Fibroblast of lung (primary cell): ENCODE data around the gene GOLGA6L2. TPM values are rescaled to one million over a fixed set of nuclear protein-coding genes. Genes with fewer than 3 reads are reported as not detected.
"Not testable (repeated sequence)": the region's sequence is repeated elsewhere in the genome, so short reads cannot be mapped to it uniquely, and the experiment has no call there.

Source experiments
- DNase-seq, 2 donors: peaks; one replicate each; pipeline versions ENCODE4 v3.0.0 to v3.0.0-alpha.2; 2010; ENCODE audit warnings: low read depth in 2 of 2
- H2AFZ ChIP-seq: 2 replicates; pipeline ENCODE4 v1.5.1; 2012; ENCODE audit warnings: low read length, control low read depth, inconsistent platforms
- H3K27ac ChIP-seq: 2 replicates; pipeline ENCODE4 v1.5.1; 2011; ENCODE audit warnings: low read length, control low read depth; ENCODE audit not compliant: insufficient read depth
- H3K27me3 ChIP-seq: 2 replicates; pipeline ENCODE4 v1.5.1; 2011; ENCODE audit warnings: mild to moderate bottlenecking, low read length; ENCODE audit not compliant: control insufficient read depth, insufficient read depth
- H3K36me3 ChIP-seq: 2 replicates; pipeline ENCODE4 v1.5.1; 2011; ENCODE audit warnings: low read length; ENCODE audit not compliant: control insufficient read depth, insufficient read depth
- H3K4me1 ChIP-seq: 2 replicates; pipeline ENCODE4 v1.5.1; 2011; ENCODE audit warnings: low read length; ENCODE audit not compliant: control insufficient read depth, insufficient read depth; ENCODE audit errors: extremely low read depth
- H3K4me2 ChIP-seq: 2 replicates; pipeline ENCODE4 v1.5.1; 2011; ENCODE audit warnings: low read length, control low read depth; ENCODE audit not compliant: insufficient read depth; ENCODE audit errors: extremely low read depth
- H3K4me3 ChIP-seq, 4 experiments: fragments of 200-600 bp in 1 of 4; sonication (generic) in 1 of 4; replicated peaks in 1 of 4; 2 replicates each; pipeline ENCODE4 v1.5.1; 2011 to 2016; ENCODE audit warnings: low read length in 4 of 4, low read depth in 3 of 4, mild to moderate bottlenecking in 3 of 4, control low read depth in 2 of 4, inconsistent platforms in 1 of 4, mixed read lengths in 1 of 4; ENCODE audit not compliant: insufficient read depth in 1 of 4; ENCODE audit errors: control extremely low read depth in 1 of 4
- H3K79me2 ChIP-seq: 2 replicates; pipeline ENCODE4 v1.5.1; 2012; ENCODE audit warnings: mild to moderate bottlenecking, low read length, inconsistent platforms; ENCODE audit not compliant: control insufficient read depth, insufficient read depth
- H3K9ac ChIP-seq: 2 replicates; pipeline ENCODE4 v1.5.1; 2011; ENCODE audit warnings: mild to moderate bottlenecking, low read length, control low read depth; ENCODE audit not compliant: insufficient read depth
- H3K9me3 ChIP-seq: 2 replicates; pipeline ENCODE4 v1.5.1; 2012; ENCODE audit warnings: low read depth, low read length; ENCODE audit not compliant: control insufficient read depth, insufficient read depth
- H4K20me1 ChIP-seq: 2 replicates; pipeline ENCODE4 v1.5.1; 2011; ENCODE audit warnings: low read length; ENCODE audit not compliant: control insufficient read depth, insufficient read depth; ENCODE audit errors: extremely low read depth
- EZH2 ChIP-seq: IDR thresholded peaks from 2 replicates; pipeline ENCODE4 v1.5.1; 2012; ENCODE audit warnings: low read length, control low read depth, mild to moderate bottlenecking; ENCODE audit errors: missing control alignments
- polyA plus RNA-seq, 2 donors: library from polyadenylated mRNA; depleted of rRNA in 1 of 2; stranded (reverse) in 1 of 2; unstranded in 1 of 2; fragments of >200 nt; gene quantifications; 2 replicates each; pipeline ENCODE4 v1.2.1, GENCODE V29; 2011 to 2012; ENCODE audit warnings: missing spikeins in 1 of 2
- total RNA-seq: library from RNA; depleted of rRNA; stranded (reverse); fragments of >200 nt; gene quantifications from 2 replicates; pipeline ENCODE4 v1.2.1, GENCODE V29; 2014
- TF ChIP-seq, protein P1 (sequence below), 2 donors: IDR thresholded peaks in 1 of 2; conservative IDR thresholded peaks in 1 of 2; 1 replicate in 1 of 2; 2 replicates in 1 of 2; pipeline ENCODE4 v1.5.1; 2011 to 2012; ENCODE audit warnings: low read length in 2 of 2, control low read depth in 1 of 2, inconsistent platforms in 1 of 2, low read depth in 1 of 2, mild to moderate bottlenecking in 1 of 2

Gene GOLGA6L2
- total and polyA plus RNA-seq, 2 donors (not counting 1 experiment from before 2014, with no cell fraction given), result not detected

DNA sequence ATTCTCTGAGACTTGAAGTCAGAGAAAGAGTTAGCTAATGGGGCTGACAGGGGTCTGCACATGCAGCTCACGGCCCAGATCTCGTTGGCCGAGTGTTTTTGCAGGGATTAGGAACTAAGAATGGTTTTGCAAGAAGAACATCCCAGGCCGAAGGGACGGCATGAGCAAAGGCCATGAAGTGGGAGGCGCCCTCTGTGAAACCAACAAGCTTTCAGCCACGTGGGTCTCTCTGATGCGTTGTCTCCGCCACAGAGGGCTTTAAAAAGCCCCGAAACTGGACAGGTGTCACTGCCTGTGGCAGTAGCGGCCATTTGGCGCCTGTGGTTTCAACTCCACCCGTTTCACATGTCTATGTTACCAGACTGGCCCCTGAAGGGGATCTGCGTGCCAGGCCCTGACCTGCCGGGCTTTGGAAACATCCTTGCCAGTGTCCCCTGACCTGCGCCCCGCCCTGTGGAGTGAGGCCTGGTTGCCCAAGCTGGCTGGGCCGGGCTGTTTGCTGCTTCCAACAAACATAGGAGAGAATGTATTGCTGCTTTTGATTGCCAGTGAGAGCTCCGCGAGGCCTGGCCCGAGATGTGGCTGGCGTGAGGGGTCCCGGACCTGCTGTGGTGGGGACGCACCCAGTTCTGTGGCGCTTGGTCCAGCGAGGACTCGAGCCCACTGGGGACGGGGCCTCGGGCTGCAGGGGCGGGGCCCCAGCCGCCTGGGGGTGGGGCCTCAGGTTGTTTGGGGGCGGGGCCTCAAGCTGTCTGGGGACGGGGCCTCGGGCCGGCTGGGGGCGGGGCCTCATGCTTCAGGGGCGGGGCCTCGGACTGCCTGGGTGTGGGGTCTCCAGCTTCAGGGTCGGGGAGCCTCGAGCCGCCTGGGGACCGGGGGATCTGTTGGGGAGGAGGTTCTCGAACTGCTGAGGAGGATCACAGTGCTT is 30.4 kb downstream of the GOLGA6L2 start:
- Histone ChIP-seq H4K20me1 (no peaks in the 10 kb centered on the region), H3K27ac (no peak overlapping the region), H3K4me3 (no peak overlapping the region), H3K4me2 (no peak overlapping the region), H3K9ac (no peak overlapping the region), H3K9me3 (no peaks in the 10 kb centered on the region), H3K36me3 (no peaks in the 10 kb centered on the region), H3K4me1 (no peaks in the 10 kb centered on the region), H2AFZ (no peak overlapping the region), H3K79me2 (no peaks in the 10 kb centered on the region), H3K27me3 (no peaks in the 10 kb centered on the region)
- no peak for DNase-seq
- no peak for TF ChIP-seq EZH2

DNA sequence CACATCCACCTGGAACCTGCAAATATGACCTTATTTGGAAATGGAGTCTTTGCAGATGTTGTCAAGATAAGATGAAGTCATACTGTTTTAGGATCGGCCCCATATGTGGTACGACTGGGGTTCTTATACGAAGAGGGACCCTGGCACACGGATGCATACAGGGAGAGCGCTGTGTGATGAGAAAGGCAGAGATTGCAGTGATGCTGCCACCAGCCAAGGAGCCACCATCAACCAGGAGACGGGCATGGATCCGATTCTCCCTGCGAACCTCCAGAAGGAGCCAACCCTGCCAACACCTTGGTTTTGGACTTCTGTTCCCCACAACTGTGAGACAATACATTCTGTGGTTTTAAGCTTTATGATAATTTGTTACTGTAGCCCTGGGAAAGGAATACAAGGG is 31.2 kb downstream of the GOLGA6L2 start:
- H3K27me3 ChIP-seq, H3K27ac ChIP-seq, H2AFZ ChIP-seq, H3K36me3 ChIP-seq, H3K4me2 ChIP-seq, H4K20me1 ChIP-seq, H3K79me2 ChIP-seq, H3K4me3 ChIP-seq, DNase-seq, H3K9me3 ChIP-seq, H3K4me1 ChIP-seq, H3K9ac ChIP-seq: not testable (repeated sequence)

DNA sequence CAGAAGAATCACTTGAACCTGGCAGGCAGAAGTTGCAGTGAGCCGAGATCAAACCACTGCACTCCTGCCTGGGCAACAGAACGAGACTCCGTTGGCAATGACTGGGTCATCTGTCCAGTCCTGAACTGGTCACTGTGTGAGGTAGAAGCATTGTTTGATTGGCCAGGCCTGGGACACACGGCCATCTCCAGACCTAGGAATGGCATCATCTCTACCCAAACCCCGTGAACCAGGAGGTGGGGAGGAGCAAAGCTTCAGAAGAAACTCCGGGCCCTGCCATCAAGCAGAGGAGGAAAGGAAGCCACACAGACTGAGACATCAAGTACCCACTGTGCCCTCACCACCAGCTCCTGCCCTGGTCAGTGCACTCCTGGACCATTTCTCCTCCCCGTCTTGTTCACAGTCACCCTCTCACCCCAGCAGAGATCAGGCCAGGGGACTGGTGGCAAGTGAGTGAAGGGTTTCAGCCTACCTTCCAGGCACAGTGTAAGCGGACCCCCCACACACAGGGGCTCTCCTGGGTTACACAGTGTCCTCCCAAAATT is 31.6 kb downstream of the GOLGA6L2 start:
- Histone ChIP-seq H3K4me2 (no peak overlapping the region), H3K4me1 (no peaks in the 10 kb centered on the region), H3K4me3 (no peak overlapping the region), H3K27me3 (no peaks in the 10 kb centered on the region), H3K9ac (no peak overlapping the region), H3K9me3 (no peaks in the 10 kb centered on the region), H2AFZ (no peak overlapping the region), H3K79me2 (no peaks in the 10 kb centered on the region), H3K36me3 (no peaks in the 10 kb centered on the region), H3K27ac (no peak overlapping the region), H4K20me1 (no peaks in the 10 kb centered on the region)
- DNase-seq, result no peak
- no peak for TF ChIP-seq EZH2
- TF ChIP-seq, protein P1, sequence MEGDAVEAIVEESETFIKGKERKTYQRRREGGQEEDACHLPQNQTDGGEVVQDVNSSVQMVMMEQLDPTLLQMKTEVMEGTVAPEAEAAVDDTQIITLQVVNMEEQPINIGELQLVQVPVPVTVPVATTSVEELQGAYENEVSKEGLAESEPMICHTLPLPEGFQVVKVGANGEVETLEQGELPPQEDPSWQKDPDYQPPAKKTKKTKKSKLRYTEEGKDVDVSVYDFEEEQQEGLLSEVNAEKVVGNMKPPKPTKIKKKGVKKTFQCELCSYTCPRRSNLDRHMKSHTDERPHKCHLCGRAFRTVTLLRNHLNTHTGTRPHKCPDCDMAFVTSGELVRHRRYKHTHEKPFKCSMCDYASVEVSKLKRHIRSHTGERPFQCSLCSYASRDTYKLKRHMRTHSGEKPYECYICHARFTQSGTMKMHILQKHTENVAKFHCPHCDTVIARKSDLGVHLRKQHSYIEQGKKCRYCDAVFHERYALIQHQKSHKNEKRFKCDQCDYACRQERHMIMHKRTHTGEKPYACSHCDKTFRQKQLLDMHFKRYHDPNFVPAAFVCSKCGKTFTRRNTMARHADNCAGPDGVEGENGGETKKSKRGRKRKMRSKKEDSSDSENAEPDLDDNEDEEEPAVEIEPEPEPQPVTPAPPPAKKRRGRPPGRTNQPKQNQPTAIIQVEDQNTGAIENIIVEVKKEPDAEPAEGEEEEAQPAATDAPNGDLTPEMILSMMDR (conservative IDR thresholded peaks at IDR 0.05 in 1 of 2, IDR thresholded peaks at IDR 0.05 in 1 of 2; ENCODE audit: low read depth in 1 of 2, low read length in 2 of 2), result no peak

DNA sequence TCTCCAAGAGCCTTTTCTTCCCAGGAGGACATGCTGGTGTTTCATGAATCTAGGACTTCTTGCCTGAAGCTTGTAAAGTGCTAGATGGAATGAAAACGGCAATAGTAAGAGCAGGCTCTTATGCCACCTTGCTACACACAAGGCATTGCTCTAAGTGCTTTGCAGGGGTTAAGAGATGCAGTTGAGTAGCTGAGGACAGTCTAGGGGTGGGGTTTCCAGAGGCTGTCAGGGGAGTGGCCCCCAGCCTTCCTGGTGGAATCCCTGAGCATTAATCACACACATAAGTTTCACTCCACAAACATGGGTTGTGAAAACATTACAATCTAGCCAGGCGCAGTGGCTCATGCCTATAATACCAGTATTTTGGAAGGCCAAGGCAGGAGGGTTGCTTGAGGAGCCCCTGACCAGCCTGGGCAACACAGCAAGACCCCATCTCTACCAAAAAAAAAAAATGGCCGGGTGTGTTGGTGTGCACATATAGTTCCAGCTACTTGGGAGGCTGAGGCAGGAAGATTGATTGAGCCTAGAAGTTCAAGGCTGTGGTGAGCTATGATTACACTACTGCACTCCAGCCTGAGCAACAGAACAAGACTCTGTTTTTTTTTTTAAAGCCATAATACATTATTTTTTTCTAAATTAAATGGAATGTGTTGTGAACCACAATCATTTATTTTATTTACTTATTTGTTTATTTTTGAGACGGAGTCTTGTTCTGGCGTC is 34.0 kb downstream of the GOLGA6L2 start:
- H3K27me3 ChIP-seq, H3K4me3 ChIP-seq, H3K9ac ChIP-seq, H3K4me2 ChIP-seq, H3K4me1 ChIP-seq, H3K9me3 ChIP-seq, DNase-seq, H3K36me3 ChIP-seq, H3K27ac ChIP-seq, H4K20me1 ChIP-seq, H2AFZ ChIP-seq, H3K79me2 ChIP-seq: not testable (repeated sequence)
